ENCODE measurements around the gene SNX1.
A peak's percentile ranks its signal among the peaks of the same experiment; 100 is the strongest.
"Not testable (repeated sequence)": the region's sequence is repeated elsewhere in the genome, so short reads cannot be mapped to it uniquely, and the experiment has no call there.

Gene SNX1

GRCh38 chr15:64095795-64096667 lies at the start of gene SNX1:
TSS of gene SNX1 (plus strand) at chr15:64095982. CDS start at chr15:64096014, 32 bp downstream.
- peak; percentile 90 for DNase-seq (ENCODE audit: low spot score)

- peak; percentile 63 for DNase-seq (ENCODE audit: low spot score)
These were observed 49.2 kb upstream of the SNX1 start, which contains the start of gene DAPK2 for GRCh38 chr15:64046421-64047153. TSS of gene DAPK2 (minus strand) at chr15:64046485. CDS start at chr15:64040261, 6,224 bp downstream.

- no peak for DNase-seq (ENCODE audit: low spot score)
These were observed 46.9 kb upstream of the SNX1 start for GRCh38 chr15:64048781-64049460.

- DNase-seq (ENCODE audit: low spot score): no peak
These were observed 45.3 kb upstream of the SNX1 start for GRCh38 chr15:64050281-64051092.

- DNase-seq (ENCODE audit: low spot score): no peak
These were observed 44.7 kb upstream of the SNX1 start for GRCh38 chr15:64051093-64051402.

GRCh38 chr15:64051407-64052259 lies 44.1 kb upstream of the SNX1 start:
- no peak for DNase-seq (ENCODE audit: low spot score)

GRCh38 chr15:64052925-64053491 lies 42.8 kb upstream of the SNX1 start:
- DNase-seq (ENCODE audit: low spot score): no peak

GRCh38 chr15:64053674-64054073 lies 42.1 kb upstream of the SNX1 start:
- DNase-seq (ENCODE audit: low spot score): not testable (repeated sequence)

GRCh38 chr15:64058279-64058678 lies 37.5 kb upstream of the SNX1 start:
- DNase-seq (ENCODE audit: low spot score): peak; percentile 58

- not testable (repeated sequence) for DNase-seq (ENCODE audit: low spot score)
These were observed 36.7 kb upstream of the SNX1 start for GRCh38 chr15:64059104-64059503.

GRCh38 chr15:64060716-64061115 lies 35.1 kb upstream of the SNX1 start:
- no peak for DNase-seq (ENCODE audit: low spot score)

GRCh38 chr15:64066451-64066850 lies 29.3 kb upstream of the SNX1 start:
- no peak for DNase-seq (ENCODE audit: low spot score)

GRCh38 chr15:64067564-64068030 lies 28.2 kb upstream of the SNX1 start:
- DNase-seq (ENCODE audit: low spot score): peak; percentile 58

GRCh38 chr15:64068133-64068532 lies 27.6 kb upstream of the SNX1 start:
- DNase-seq (ENCODE audit: low spot score): no peak

- no peak for DNase-seq (ENCODE audit: low spot score)
These were observed 25.7 kb upstream of the SNX1 start for GRCh38 chr15:64070106-64070505.

- peak; percentile 65 for DNase-seq (ENCODE audit: low spot score)
These were observed 24.6 kb upstream of the SNX1 start for GRCh38 chr15:64070965-64071851.

GRCh38 chr15:64071931-64072765 lies 23.6 kb upstream of the SNX1 start:
- no peak for DNase-seq (ENCODE audit: low spot score)

- no peak for DNase-seq (ENCODE audit: low spot score)
These were observed 23.0 kb upstream of the SNX1 start for GRCh38 chr15:64072812-64073211.

All from kidney capillary endothelial cell (primary cell).